GM19351 (cell line): ENCODE data around the gene SLC2A4.
A peak's percentile ranks its signal among the peaks of the same experiment; 100 is the strongest.

Experiments
- ATAC-seq: cut with Tn5 transposase; IDR thresholded peaks from one replicate; pipeline ENCODE4 v1.9.1; 2021; ENCODE audit warnings: mild to moderate bottlenecking, moderate library complexity; ENCODE audit not compliant: unreplicated experiment

The SLC2A4 gene

DNA sequence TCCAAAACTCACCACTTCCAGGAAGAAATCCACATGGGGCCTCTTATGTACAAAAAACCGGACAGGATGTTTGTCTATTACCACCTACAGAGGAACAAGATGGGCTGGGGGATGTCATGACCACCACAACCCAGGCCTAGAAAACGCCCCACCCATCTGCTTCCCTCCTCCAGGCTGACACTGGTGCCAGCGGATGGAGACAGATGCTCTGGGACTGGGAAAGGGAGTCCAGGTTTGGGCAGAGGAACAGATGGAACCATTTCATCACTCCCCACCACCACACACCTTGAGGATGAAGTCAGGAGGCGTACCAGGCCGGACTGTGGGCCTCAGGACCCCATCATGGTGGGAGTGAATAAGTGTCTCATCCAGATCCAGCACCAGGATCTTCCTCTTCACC lies 34.7 kb upstream of the SLC2A4 start:
- ATAC-seq: no peak

DNA sequence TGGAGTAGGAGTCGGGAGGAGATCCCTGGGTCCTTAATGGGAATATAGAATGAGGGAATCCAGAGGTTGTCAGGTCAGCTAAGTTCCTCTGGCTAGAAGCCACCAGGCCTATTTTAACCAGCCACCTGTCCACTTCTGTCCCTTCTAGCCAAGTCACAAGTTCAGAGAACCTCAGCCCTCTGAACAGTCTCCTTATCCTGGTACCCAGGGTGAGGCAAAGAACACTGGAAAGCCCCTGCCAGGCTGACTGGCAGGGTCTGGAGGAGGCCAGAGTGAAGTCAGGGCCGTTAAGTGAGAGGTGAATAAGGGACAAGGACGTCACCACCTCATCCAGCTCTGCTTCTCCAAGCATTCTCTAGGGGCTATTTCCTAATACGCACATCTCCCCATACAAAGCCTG lies 32.7 kb upstream of the SLC2A4 start:
- no peak for ATAC-seq

DNA sequence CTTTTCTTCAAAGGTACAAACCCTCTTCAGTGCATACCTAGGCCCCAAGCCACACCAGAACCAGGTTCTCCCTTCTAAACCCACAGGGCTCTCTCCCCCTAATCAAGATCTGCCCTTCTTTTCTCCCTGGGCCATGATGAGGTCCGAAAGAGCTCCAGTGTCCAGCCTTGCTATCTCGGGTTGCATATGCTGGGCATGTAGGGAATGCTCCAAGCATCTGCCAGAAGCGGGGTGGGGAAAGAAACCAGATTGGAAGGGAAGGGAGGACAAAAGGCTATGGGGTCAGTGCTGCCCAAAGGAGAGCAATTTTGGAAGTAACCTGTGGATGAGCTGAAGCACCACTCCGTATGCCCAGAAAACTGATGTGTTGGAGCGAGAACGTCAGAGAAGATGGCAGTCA lies 32.3 kb upstream of the SLC2A4 start:
- no peak for ATAC-seq

DNA sequence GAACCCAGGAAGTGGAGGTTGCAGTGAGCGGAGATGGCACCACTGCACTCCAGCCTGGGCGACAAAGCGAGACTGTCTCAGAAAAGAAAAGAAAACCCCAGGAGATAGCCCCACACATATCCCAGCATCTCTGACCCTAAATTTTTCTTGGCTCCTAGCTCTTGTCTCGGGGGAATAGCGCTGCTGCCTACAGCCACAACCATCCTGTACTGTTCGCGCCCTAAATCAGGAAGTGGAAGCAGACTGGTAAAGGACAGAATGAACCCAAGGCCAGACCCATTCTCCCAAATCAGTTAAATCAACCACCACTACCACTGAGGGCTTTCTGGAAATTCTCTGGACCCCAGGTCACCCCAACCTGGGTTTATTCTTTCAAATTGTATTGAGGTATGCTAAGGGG lies 31.7 kb upstream of the SLC2A4 start:
- ATAC-seq: no peak

DNA sequence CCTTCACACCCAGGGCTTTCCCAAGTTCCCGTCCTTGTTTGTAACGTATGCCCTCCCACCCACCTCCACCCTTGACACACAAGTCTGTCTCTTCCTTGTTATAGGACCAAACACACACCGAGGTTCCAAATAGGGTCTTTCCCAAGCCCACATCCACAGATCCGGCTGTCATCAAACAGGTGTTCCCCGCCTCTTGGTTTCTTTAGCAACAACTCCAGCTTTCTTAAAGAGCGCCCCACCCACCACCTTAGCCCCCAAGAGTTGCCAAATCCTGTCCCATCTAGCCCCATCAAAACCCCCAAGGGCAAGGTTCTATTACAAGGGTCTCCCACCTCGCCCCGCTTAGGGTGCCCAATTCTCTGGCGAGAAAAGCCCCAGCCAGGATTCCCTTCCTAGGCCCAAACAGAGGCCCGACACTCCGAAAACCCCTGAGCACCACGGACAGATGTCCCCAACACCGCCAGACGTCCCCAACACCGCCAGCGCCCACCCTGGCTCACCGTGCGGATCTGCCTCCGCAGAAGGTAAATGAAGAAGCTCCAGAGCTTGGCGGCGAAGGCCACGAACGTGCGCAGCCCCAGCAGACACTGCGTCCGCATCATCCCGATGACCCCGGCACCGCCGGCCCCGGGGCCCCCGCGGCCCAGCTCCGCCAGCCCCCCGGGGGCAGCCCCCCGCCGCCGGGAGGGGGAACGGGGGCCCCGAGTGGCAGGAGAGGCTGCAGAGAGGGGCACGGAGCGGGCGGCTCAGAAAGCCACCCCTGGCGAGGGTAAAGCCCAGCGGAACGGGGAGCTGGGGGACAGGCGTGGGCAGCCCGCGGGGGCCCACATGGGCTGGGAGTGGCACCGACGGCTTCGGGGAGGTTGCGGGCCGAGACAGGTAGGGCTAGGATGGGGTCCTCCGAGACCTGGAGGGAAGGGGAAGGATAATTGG lies 30.6 kb upstream of the SLC2A4 start:
- no peak for ATAC-seq

DNA sequence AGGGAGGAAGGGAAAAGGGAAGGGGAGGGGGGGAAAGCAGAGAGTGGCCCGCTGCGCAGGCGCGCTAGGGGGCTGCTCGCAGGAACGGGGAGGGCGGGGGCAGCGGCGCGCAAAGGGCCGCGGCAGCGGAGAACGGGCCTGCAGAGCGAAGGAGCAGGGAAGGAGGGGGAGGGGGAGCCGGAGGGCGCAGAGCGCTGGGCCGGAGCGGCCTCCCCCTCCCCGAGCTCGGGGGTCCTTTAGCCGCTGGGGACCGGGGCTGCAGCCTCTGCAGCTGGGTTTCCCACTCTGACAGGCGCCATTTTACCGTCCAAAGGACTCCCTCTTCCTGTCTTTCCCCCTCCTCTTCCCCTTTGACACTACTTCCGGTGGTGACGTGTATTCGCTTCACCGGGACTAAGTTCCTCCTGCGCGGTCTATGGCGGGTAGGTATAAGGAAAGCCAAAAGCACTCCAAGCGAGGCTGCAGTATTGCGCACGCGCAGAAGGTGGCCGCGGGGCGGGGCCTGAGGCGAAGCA lies 29.8 kb upstream of the SLC2A4 start, which contains the start of gene CTDNEP1:
Gene CTDNEP1, minus strand, starts transcription at position 74 of the 515 bp plus-strand sequence. CDS start 438 bp downstream, outside the sequence.
- peak; percentile 88 for ATAC-seq

DNA sequence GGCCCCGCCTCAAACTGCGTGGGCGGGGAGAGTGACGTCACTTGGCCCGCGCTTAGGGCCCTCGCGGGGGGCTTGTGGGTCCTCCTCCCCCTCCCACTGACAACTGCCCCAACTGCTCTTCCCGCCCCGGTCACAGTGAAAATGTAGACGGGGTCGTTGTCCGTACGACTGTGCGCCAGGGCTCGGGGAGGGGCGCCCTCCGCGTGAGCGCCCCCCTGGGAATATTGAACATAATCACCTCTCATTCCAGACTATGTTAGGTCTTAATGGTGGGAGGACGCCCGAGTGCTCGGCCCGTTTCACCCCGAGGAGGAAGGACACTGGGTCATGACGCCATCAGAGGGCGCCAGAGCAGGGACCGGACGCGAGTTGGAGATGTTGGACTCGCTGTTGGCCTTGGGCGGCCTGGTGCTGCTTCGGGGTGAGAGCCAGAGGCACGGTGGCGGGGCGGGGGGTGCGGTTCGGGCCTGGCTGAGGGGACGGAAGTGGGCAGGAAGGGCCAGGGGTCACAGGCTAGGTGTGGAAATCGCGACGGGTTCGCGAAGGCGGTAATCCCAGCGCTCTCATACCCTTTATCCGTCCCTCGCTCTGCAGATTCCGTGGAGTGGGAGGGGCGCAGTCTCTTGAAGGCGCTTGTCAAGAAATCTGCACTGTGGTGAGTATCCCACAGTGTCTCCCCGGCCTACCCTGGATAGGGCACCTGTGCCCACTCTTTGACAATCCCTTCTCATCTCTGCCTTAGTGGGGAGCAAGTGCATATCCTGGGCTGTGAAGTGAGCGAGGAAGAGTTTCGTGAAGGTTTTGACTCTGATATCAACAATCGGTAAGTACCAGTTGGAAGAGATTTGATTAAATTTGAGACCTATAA lies 29.1 kb upstream of the SLC2A4 start, which contains the start of gene ELP5:
Gene ELP5, plus strand, starts transcription at position 40 of the 868 bp plus-strand sequence. Its CDS starts 336 bp downstream, at position 376.
- peak; percentile 51 for ATAC-seq

DNA sequence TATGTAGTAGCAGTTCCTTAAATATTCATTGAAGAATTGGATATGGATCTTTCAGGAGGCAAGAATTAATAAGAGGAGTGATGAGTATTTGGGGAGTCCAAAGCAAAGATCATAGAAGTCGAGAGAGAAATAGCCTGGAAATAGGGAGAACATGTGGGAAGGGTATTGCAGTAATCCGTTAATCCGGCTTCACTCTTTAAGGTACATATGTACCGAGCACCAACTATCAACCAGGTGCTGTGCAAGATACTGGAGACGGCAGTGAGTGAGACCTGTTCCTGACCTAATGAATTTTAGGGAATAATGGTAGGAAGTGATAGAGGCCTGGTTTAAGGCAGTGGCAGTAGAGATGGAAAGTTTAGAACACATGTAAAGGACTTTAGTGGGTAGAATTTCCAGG lies 28.4 kb upstream of the SLC2A4 start:
- no peak for ATAC-seq

DNA sequence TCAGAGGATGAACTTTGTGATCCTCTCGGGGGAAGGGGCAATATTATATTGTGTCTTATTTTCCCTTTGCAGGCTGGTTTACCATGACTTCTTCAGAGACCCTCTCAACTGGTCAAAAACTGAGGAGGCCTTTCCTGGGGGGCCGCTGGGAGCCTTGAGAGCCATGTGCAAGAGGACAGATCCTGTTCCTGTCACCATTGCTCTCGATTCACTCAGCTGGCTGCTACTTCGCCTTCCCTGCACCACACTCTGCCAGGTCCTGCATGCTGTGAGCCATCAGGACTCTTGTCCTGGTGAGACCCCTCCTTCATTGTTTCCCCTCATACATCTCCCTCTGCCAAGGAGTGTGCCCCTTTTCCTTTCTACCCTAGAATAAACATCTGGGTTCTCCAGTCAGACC lies 27.0 kb upstream of the SLC2A4 start:
- ATAC-seq: no peak

DNA sequence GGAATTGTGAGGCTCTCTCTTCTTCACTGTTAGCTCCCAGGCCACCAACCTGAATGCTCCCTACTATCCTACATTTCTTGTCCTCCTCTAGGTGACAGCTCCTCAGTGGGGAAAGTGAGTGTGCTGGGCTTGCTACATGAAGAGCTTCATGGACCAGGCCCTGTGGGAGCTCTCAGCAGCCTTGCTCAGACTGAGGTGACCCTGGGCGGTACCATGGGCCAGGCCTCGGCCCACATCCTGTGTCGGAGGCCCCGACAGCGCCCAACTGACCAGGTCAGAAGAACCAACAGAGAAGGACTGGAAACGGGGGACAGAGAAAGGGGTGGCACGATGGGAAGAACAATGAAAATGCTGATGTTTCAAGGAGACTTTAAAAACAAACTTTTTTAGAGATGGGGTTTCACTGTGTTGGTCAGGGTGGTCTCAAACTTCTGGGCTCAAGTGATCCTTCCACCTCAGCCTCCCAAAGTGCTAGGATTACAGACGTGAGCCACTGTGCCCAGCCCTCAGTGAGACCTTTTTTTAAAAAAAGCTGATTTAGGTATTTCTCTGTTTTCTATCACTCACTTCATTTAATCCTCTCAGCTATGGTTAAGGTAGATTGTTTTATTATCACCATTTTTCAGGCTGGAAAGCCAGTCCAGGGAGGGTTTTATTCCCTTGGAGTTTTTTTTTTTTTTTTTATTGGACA lies 24.6 kb upstream of the SLC2A4 start:
- ATAC-seq: no peak

DNA sequence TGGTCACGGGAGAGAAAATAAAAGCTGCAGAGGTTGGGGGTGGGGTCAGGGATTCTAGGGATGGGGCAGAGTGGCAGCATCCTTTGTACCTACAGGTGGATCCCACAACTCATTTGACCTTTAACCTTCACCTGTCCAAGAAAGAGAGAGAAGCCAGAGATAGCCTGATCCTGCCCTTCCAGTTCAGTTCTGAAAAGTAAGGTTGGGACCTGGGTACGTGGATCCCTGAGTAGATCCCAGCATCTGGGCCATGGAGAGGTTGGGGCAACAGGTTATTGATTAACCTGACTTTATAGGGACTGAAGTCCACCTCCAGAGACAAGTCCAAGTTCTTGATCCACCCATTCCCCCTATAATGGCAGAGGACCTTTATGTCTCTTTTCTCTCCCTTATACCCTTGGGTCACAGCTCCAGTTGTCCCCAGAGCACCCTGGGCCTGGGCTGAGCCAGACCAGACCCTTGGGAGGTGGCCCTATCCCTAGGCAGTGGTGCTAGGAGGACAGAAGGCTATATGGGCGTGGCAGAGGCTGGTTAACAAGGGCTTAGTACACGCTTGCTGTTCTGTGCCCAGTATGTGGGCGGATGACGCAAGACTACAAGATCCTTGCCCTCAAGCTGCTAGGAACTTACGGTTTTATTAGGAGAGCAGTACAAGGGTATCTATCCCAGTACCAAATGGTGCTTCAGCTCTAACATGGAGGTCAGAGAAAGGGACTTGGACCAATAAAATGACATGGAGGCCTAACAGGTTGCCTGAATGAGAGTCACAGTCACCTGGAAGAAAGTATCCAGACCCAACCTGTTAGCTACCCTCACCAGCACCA lies 22.6 kb upstream of the SLC2A4 start:
- ATAC-seq: no peak

DNA sequence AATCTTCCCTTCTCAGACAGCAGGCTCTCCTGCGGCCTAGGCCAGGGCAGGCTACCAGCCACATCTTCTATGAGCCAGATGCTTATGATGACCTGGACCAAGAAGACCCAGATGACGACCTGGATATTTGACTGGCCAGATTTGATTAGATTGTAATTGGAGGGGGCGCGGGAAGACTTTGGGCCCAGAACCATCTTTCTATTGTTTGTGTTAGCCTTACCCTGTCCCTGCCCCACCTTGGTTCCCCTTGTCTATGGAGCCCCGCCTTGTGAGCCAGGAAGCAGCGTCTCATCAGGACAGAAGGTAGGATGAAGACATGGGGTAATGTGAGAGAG lies 22.0 kb upstream of the SLC2A4 start:
- ATAC-seq: no peak

DNA sequence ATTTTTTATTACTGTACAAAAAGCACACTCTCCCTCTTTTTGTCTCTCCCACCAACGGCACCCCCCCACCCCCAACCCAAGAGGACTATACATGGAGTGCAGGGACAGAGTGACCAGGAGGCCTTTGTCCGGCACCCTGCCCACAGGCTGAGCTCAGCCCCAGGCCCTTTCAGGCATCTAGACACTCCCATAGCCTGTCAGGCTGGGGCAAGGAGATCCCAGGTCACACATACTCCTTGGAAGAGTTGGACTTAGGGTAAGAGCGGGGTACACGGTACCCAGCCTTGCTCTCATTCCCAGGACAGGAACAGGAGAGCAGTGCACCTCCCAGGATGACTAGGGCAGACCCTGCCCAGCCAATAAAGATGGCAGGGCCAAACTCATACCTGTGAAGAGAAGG lies 21.4 kb upstream of the SLC2A4 start:
- ATAC-seq: no peak

DNA sequence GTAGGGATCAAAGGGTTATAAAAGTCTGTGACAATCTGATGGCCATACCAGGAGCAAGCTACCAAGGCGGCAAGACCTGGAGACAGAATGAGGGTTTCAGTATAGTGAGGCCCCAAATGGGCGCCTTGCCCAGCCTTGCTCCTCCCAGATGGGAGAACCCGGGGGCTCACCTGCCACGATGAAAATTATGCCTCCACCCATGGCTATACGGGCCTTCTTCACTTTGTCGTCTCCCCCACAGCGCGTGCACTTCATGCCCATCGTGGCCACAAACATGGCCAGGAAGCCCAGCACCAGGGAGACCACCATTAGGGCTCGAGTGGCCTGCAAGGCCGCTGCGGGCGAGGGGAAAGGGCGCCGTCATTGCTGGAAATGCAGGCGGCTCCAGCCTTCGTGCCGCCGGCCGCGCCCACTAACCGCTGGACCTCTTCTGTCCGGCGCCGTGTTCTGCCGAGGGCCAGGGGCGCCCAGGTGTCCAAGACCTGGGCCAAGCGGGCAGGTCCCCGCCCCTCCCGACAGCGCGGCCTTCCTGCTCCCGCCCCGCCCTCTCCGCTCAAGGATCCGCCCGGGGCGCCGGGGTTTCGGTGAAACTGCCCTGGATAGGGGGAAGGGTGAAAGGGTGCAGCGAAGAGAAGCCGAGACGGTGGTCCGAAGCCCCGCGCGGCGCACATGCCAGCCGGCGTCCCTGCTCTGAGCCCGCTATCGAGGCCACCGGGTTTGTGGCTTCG lies 20.7 kb upstream of the SLC2A4 start:
- no peak for ATAC-seq

DNA sequence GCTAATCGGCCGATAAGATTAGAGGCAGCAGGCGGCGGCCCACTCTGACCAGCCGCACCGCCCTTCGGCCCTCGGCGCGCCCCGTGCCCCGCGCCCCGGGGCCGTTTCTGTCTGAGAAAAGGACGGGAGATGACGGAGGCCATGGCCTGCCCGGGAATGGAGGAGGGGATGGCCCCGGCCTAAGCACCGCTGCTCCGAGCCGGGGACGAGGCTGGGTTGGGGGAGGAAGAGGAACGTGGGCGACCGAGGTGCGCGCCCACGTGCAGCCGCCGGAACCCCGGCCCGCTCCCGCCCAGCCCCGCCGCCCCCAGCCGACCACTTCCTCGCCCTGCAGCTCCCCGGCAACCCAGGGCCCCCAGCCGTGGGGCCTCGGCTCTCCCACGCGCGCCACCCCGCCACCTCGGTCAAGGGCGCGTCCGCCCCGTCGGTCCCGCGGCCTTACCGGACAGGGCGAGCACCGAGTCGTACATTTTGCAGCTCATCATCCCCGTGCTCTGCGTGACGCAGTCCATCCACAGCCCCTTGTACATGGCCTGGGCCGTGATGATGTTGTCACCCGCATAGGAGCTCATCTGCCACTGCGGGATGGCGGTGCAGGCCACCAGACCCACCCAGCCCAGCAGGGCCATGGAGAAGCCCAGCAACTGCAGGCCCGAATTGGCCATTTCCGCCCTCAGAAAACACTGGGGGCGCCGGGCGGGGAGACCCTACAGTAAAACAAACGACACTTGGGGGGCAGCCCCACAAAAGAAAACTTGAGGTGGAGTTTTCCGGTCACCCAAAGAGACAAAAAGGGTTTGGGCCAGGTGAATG lies 19.9 kb upstream of the SLC2A4 start:
- ATAC-seq: no peak

DNA sequence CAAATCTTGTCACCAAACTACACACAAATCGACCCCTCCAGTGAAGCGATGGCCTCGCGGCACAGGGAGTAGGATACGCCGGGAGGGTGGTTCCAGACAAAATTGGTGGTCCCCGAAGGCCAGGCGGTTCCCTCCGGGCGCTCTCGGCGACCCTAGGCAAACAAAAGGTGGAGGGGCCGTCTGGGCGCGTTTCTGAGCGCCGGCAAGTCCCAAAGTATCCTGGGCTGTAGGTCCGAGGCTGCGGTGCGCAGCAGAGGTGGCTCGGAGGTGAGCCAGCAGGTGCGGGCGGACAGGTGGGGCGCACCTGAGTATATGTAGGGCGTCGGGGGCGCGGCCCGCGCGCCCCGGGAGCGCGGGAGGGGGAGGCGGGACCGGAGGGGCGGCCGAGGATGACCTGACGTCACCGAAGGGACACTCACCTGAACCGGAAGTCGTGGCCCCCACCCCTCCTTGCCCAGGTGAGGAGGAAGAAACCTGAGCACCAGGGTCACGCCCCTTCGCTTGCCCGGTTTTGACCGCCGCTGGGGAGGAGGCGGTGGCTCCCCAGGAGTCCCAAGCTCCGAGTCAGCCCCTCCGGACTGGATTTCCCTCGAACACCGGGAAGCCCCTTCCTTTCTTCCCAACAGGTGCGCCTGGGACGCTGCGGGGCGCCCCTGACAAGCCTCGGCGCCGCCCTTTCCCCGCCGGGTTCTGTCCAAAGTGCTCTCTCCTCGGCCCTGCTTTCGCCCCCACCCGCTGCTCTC lies 19.2 kb upstream of the SLC2A4 start, which contains the start of gene CLDN7:
Gene CLDN7, minus strand, starts transcription at position 287 of the 743 bp plus-strand sequence. CDS start 435 bp downstream, outside the sequence.
- no peak for ATAC-seq

DNA sequence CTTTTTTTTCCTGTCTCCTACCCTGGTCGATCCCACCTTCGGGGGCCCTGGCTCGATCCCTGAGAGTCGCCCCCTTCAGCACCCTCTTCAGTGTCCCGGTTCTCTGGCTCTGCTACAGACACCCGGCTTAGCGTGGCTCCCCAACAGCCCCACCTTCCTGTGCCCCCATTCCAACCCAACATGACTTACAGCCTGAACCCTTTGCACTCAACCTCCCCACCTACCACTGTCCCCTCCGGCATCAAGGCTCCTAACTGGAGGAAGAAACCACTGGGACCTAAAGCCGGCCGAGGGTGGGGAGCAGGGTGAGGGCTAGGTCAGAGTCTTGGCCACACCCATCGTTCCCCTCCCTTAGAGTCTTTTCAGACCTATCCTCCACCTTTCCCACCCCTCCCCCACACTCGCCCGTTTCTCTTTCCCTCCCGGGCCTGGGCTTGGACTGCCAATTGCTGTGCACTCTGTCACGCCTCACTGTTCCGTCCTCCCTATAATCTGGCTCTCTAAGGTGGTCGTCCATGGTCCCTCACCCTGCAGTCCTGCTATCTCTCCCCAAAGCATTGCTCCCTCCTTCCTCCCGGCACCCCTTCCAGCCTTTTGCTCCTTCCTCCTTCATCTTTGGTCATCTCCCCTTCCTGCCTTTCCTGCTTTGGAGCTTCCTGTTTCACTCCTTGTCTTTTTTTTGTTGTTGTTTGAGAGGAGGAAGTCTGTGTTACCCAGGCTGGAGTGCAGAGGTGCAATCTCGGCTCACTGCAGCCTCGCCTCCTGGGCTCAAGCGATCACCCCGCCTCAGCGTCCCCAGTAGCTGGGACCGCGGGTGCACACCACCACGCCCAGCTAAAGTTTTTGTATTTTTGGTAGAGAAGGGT lies 18.4 kb upstream of the SLC2A4 start:
- ATAC-seq: no peak
